GM18951 (cell line): ENCODE results near the gene PRR36.
"Not testable (repeated sequence)": the region's sequence is repeated elsewhere in the genome, so short reads cannot be mapped to it uniquely, and the experiment has no call there.

Experiments used
- POLR2A ChIP-seq: IDR thresholded peaks from 4 replicates; pipeline ENCODE4 v1.6.1; 2011; ENCODE audit warnings: mild to moderate bottlenecking; ENCODE audit not compliant: insufficient read length, insufficient read depth; ENCODE audit errors: extremely low read depth
- in situ Hi-C: fragments of 300-500 bp; cut with MboI; formaldehyde crosslinking; loops from one replicate; pipeline ENCODE4 v1.12.0; 2022; ENCODE audit warnings: low sequenced_read_pairs, mixed read lengths, inconsistent platforms; ENCODE audit not compliant: unreplicated experiment

PRR36 gene

DNA sequence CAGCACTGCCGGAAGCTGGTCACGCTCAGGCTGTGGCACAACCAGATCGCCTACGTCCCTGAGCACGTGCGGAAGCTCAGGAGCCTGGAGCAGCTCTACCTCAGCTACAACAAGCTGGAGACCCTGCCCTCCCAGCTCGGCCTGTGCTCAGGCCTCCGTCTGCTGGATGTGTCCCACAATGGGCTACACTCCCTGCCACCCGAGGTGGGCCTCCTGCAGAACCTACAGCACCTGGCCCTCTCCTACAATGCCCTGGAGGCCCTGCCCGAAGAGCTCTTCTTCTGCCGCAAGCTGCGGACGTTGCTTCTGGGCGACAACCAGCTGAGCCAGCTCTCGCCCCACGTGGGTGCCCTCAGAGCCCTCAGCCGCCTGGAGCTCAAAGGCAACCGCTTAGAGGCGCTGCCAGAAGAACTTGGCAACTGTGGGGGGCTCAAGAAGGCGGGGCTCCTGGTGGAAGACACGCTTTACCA lies 26.2 kb upstream of the PRR36 start:
- in situ Hi-C loops: no loop called here
- no peak for TF ChIP-seq POLR2A

DNA sequence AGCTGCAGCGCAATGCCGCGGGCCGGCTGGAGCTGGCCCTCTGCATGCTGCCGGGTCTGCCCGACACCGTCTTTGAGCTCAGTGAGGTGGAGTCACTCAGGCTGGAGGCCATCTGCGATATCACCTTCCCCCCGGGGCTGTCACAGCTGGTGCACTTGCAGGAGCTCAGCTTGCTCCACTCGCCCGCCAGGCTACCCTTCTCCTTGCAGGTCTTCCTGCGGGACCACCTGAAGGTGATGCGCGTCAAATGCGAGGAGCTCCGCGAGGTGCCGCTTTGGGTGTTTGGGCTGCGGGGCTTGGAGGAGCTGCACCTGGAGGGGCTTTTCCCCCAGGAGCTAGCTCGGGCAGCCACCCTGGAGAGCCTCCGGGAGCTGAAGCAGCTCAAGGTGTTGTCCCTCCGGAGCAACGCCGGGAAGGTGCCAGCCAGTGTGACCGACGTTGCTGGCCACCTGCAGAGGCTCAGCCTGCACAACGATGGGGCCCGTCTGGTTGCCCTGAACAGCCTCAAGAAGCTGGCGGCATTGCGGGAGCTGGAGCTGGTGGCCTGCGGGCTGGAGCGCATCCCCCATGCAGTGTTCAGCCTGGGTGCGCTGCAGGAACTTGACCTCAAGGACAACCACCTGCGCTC lies 25.7 kb upstream of the PRR36 start:
- TF ChIP-seq POLR2A: no peak
- in situ Hi-C loops: no loop called here

- in situ Hi-C loops: no loop called here
- TF ChIP-seq POLR2A: no peak
These were observed 24.8 kb upstream of the PRR36 start for GRCh38 chr19:7898967-7899366.

DNA sequence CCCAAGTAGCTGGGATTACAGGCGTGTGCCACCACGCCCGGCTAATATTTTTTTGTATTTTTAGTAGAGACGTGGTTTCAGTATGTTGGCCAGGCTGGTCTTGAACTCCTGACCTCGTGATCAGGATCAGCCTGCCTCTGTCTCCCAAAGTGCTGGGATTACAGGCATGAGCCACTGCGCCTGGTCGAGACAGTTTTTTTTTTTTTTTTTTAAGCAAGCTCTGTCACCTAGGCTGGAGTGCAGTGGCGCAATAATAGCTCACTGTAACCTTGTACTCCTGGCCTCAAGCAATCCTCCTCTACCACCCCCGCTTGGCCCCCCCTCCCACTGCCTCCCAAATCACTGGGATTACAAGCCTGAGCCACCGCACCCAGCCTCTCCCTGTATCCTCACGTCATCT lies 23.1 kb upstream of the PRR36 start:
- in situ Hi-C loops: no loop called here

GRCh38 chr19:7895565-7895964 lies 21.4 kb upstream of the PRR36 start:
- in situ Hi-C loops: no loop called here
- TF ChIP-seq POLR2A: no peak

More for the DNA sequence above, 23.1 kb upstream of the PRR36 start:
- no peak for TF ChIP-seq POLR2A

DNA sequence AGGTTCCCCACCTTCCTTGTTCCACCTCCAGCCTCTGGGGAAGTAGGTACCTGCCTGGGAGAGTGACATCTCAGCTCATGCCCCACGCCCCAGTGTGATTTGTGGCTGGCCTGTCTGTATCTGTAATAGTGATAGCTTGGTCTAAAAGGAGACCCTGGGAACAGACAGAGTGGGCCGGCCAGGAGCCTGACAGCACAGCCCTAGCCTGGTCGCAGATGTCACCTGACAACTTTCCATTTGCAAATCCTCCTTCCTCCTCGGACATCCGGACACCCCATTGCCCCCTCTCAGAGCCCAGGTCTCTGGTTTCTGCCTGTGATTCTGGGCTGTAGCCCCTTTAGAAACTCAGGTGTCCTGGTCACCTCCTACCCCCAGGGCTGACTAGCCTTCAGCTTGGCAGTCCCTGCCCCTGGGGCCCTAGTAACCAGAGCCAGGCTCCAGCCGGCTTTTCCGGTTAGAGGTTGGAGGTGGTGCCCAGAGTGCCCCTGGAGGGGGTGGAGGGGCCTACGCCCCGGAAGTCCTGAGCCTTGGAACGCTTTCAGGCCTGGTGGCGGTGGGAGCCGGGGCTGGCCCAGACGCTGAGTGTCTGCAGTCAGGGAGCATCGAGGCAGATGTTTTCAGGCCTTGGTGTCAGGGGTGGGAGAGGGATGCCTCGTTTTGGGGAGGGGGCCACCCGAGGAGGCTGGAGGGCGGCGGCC lies 20.6 kb upstream of the PRR36 start:
- TF ChIP-seq POLR2A: no peak
- in situ Hi-C loops: no loop called here

DNA sequence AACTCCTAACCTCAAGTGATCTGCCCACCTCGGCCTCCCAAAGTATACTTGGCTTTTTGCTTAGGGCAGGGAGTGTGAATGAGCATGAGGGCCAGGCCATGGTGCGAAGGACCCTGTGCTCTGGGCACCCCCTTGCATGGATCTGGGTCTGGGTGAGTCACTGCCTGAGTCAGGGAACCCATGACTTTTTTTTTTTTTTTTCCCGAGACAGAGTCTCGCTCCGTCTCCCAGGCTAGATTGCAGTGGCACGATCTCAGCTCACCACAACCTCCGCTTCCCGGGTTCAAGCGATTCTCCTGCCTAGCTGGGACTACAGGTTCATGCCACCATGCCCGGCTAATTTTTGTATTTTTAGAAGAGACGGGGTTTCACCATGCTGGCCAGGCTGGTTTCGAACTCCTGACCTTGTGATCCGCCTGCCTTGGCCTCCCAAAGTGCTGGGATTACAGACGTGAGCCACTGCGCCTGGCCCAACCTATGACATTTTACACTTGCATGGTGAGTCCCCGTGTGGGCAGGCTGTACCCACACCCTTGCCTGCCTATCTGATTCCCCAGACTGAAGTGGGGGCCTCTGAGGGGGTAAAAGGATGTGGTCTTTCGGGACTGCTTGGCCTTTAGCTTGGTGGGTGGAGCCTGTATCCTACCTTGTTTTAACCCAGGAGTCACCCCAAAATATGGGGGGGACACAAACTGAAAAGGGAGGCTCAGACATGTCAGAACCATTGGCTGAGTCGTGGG lies 19.3 kb upstream of the PRR36 start:
- in situ Hi-C loops: not testable (repeated sequence)

GRCh38 chr19:7888826-7889217 lies 14.6 kb upstream of the PRR36 start:
- in situ Hi-C loops: no loop called here
- TF ChIP-seq POLR2A: no peak

DNA sequence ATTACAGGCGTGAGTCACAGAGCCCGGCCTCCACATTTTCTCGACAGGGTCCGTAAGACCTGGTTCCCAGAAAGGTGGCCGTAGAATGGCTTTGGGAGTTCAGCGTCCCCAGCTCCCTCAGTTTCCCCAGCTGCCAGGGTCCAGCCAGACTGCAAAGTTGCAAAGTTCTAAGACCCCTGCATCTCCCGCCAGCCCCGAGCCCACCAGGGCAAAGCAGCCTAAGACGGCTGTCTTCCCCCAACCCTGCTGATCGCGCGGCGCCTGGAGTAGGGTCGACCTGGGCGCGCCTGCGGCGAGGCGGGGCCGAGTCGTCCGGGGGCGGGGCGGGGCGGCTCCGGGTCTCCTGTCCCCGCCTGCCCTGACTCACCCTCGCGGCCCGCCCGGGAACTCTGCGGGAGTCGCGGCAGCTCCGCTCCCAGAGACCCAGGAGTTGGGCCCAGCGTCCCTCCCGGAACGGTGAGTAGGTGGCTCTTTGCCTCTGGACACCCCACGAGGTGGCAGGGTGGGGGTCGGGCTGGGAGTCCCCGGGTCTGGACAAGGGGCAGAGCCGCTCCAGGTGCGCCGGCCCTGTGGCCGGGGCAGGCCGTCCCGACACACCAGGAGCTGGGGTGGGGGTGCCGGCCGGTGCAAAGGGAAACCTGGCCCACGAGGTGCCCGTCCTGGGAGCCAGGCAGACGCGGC lies 14.1 kb upstream of the PRR36 start, which contains the start of gene LRRC8E:
TSS of gene LRRC8E (plus strand) at position 366 of the 681 bp plus-strand sequence. CDS start 7,094 bp downstream, outside the sequence.
- no peak for TF ChIP-seq POLR2A

DNA sequence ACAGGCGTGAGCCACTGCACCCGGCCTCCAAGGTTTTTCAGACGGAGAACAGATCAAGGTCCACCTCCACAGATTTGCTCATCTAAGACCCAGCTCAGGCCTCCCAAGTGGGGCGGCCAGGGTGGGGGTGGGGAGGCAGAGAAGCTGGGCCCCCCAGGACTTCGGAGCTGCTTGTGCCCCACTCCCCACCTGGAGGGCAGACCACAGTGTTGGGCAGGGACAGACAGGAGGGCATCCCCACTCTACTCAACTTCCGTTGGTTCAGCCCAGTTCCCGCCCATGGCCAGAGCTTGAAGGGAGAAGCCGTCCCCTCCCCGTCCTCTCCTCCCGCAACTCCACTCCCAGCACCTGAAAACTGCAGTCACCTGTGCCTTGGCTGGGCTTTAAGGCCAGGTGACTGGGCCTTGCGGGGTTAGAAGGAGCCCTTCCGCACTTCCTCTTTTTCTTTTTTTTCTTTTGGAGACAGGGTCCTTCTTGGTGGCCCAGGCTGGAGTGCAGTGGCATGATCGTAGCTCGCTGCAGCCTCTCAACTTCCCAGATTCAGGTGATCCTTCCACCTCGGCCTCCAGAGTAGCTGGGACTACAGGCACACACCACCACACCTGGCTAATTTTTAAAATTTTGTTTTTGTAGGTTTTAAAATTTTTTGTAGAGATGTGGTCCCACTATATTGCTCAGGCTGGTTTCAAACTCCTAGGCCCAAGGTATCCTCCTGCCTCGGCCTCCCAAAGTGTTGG lies 13.4 kb upstream of the PRR36 start:
- no peak for TF ChIP-seq POLR2A

More for the DNA sequence above, 14.1 kb upstream of the PRR36 start, which contains the start of gene LRRC8E:
- in situ Hi-C loops: no loop called here

GRCh38 chr19:7885818-7886217 lies 11.6 kb upstream of the PRR36 start:
- no peak for TF ChIP-seq POLR2A
- in situ Hi-C loops: no loop called here

More for the DNA sequence above, 13.4 kb upstream of the PRR36 start:
- in situ Hi-C loops: no loop called here

GRCh38 chr19:7883796-7884570 lies 9.8 kb upstream of the PRR36 start:
- TF ChIP-seq POLR2A: no peak
- in situ Hi-C loops: no loop called here
